HepG2 (cell line): ENCODE data around the gene EXOSC9. TPM values are rescaled to one million over a fixed set of nuclear protein-coding genes. Genes with fewer than 3 reads are reported as not detected.

Source experiments
- ATAC-seq: fragments of 200-7000 bp; cut with Tn5 transposase; 3 replicates; pipeline ENCODE4 v1.9.1; 2020; ENCODE audit warnings: mild to moderate bottlenecking, moderate library complexity
- BruUV-seq: library from RNA; stranded (reverse); fragments of 400-500 nt; replicated peaks from 2 replicates; lab custom pipeline; 2021; lab: Mats Ljungman, UMichigan
- CTCF ChIA-PET: fragments of 300-600 bp; formaldehyde crosslinking; extraction: SDS; loops from one replicate; lab custom pipeline; 2021; ENCODE audit warnings: low total read pairs, inconsistent platforms, low intra/inter-chr PET ratio; lab: Yijun Ruan, JAX
- POLR2A ChIA-PET: fragments of 350-600 bp; sonication (Branson Sonifier 250); formaldehyde crosslinking; loops from one replicate; lab custom pipeline; 2020; ENCODE audit warnings: antibody characterized with exemption, inconsistent platforms; lab: Yijun Ruan, JAX
- DNase-seq: peaks from one replicate; pipeline ENCODE4 v3.0.0-alpha.2; 2015; ENCODE audit warnings: low spot score
- FAIRE-seq: peaks from 3 replicates; lab custom pipeline; 2011; peaks lifted over from hg19 to GRCh38; lab: Jason Lieb, UNC
- H2AFZ ChIP-seq: one replicate; pipeline ENCODE4 v1.6.1; 2011; ENCODE audit warnings: low read length, inconsistent platforms
- H3K27ac ChIP-seq: fragments of 300-600 bp; 3 replicates; pipeline ENCODE4 v1.8.0; 2011; ENCODE audit warnings: mixed run types, mild to moderate bottlenecking, mixed read lengths, low read length, inconsistent platforms; ENCODE audit not compliant: insufficient read depth; ENCODE audit errors: extremely low read length
- H3K27me3 ChIP-seq, 2 experiments: fragments of 200-600 bp in 1 of 2; 2 replicates in 1 of 2; 3 replicates in 1 of 2; pipeline versions ENCODE4 v1.6.0 to v1.8.0; 2011; ENCODE audit warnings: low read length in 2 of 2, mild to moderate bottlenecking in 2 of 2, moderate library complexity in 2 of 2, inconsistent platforms in 1 of 2; ENCODE audit not compliant: insufficient read depth in 2 of 2, control insufficient read depth in 1 of 2
- H3K36me3 ChIP-seq, 2 experiments: fragments of 200-600 bp in 1 of 2; replicated peaks in 1 of 2; 2 replicates in 1 of 2; 3 replicates in 1 of 2; pipeline versions ENCODE4 v1.5.1 to v1.8.0; 2011; ENCODE audit warnings: low read length in 2 of 2, inconsistent platforms in 1 of 2; ENCODE audit not compliant: insufficient read depth in 2 of 2, control insufficient read depth in 1 of 2
- H3K4me1 ChIP-seq: 2 replicates; pipeline ENCODE4 v1.5.1; 2012; ENCODE audit warnings: low read length, inconsistent platforms; ENCODE audit not compliant: insufficient read depth
- H3K4me2 ChIP-seq: 2 replicates; pipeline ENCODE4 v1.6.0; 2011; ENCODE audit warnings: low read depth, low read length, inconsistent platforms
- H3K4me3 ChIP-seq, 3 experiments: fragments of 200-600 bp in 1 of 3; sonication (generic), shearing (Covaris generic) in 1 of 3; replicated peaks in 1 of 3; 2 replicates each; pipeline ENCODE4 v1.5.1; 2011 to 2016; ENCODE audit warnings: low read length in 3 of 3, inconsistent platforms in 2 of 3, low read depth in 2 of 3, mild to moderate bottlenecking in 2 of 3, control low read depth in 1 of 3, mixed read lengths in 1 of 3; ENCODE audit not compliant: insufficient read depth in 1 of 3
- H3K79me2 ChIP-seq: one replicate; pipeline ENCODE4 v1.6.1; 2011; ENCODE audit warnings: low read length, inconsistent platforms; ENCODE audit not compliant: insufficient read depth
- H3K9ac ChIP-seq: 2 replicates; pipeline ENCODE4 v1.6.0; 2011; ENCODE audit warnings: mild to moderate bottlenecking, low read depth, low read length, inconsistent platforms; ENCODE audit not compliant: insufficient read depth
- H3K9me3 ChIP-seq: 2 replicates; pipeline ENCODE4 v1.5.1; 2012; ENCODE audit warnings: mild to moderate bottlenecking, low read length
- H4K20me1 ChIP-seq: 2 replicates; pipeline ENCODE4 v1.6.0; 2011; ENCODE audit warnings: inconsistent platforms, mild to moderate bottlenecking, low read length, moderate library complexity; ENCODE audit not compliant: insufficient read depth
- NCOA5 ChIP-seq: sonication (generic); formaldehyde crosslinking; IDR thresholded peaks from 2 replicates; pipeline ENCODE4 v1.4.0; 2020; ENCODE audit warnings: missing genetic modification reagents
- POLR2A ChIP-seq, 2 experiments: IDR thresholded peaks; 2 replicates each; pipeline ENCODE4 v1.6.1; 2011; ENCODE audit warnings: low read depth in 2 of 2, low read length in 2 of 2, mild to moderate bottlenecking in 1 of 2, moderate library complexity in 1 of 2; ENCODE audit not compliant: insufficient read depth in 1 of 2
- RBM39 ChIP-seq: fragments of 200-400 bp; formaldehyde crosslinking; IDR thresholded peaks from one replicate; pipeline ENCODE4 v1.6.1; 2018; ENCODE audit warnings: antibody characterized with exemption, mild to moderate bottlenecking, low read depth, low read length; ENCODE audit not compliant: poor library complexity, severe bottlenecking
- SOX5 ChIP-seq: IDR thresholded peaks from 2 replicates; pipeline ENCODE4 v1.6.1; 2016; ENCODE audit warnings: borderline replicate concordance
- ZSCAN21 ChIP-seq: sonication (generic); formaldehyde crosslinking; IDR thresholded peaks from 2 replicates; pipeline ENCODE4 v1.8.0; 2022; ENCODE audit warnings: mild to moderate bottlenecking, missing genetic modification reagents, moderate library complexity, borderline replicate concordance
- WGBS: methylation state at CpG from one replicate; pipeline ENCODE4 v1.1.6; 2017; ENCODE audit warnings: low lambda C conversion rate; 5-methylcytosine and 5-hydroxymethylcytosine counted together
- in situ Hi-C: cut with HindIII; loops from 2 replicates; pipeline ENCODE4 v1.10.0; 2017; ENCODE audit warnings: low pct_unique_long_range_greater_than_20kb; ENCODE audit not compliant: extremely low pct_ligation_motif_present
- intact Hi-C: fragments of 100-400 bp; cut with micrococcal nuclease; formaldehyde crosslinking; loops from one replicate; pipeline ENCODE4 v1.10.0; 2022; ENCODE audit not compliant: unreplicated experiment
- polyA plus RNA-seq, 8 experiments: library from polyadenylated mRNA; depleted of rRNA in 3 of 8; stranded (reverse) in 7 of 8; unstranded in 1 of 8; fragments of >200 nt; fragmentation: Illumina TruSeq in 4 of 8; extraction: Trizol in 4 of 8; gene quantifications; 2 replicates each; pipeline versions ENCODE4 v1.2.1 to v1.2.3, GENCODE V29; 2011 to 2016; ENCODE audit warnings: low read depth in 4 of 8, missing spikeins in 1 of 8, mixed read lengths in 1 of 8; ENCODE audit not compliant: insufficient read depth in 1 of 8
- total RNA-seq, 5 experiments: library from RNA; depleted of rRNA; stranded (reverse); fragments of >200 nt; fragmentation: Illumina TruSeq; extraction: Trizol; gene quantifications; 2 replicates each; pipeline ENCODE4 v1.2.3, GENCODE V29; 2016; ENCODE audit warnings: low read depth in 1 of 5
- TF ChIP-seq, protein P1 (sequence below): sonication (generic); formaldehyde crosslinking; IDR thresholded peaks from 2 replicates; pipeline ENCODE4 v1.5.0; 2020; ENCODE audit warnings: mild to moderate bottlenecking, missing genetic modification reagents
- TF ChIP-seq, protein P2 (sequence below): sonication (generic); formaldehyde crosslinking; IDR thresholded peaks from 2 replicates; pipeline ENCODE4 v1.4.0; 2020; ENCODE audit warnings: mild to moderate bottlenecking, missing genetic modification reagents

EXOSC9 gene
- total and polyA plus RNA-seq, 2 of the 13 experiments (the other 11 are each of a cell fraction or from before 2014, with no cell fraction given), result 26.0 to 48.0 TPM

GRCh38 chr4:121789455-121789854 is 11.7 kb upstream of the EXOSC9 start:
- Histone ChIP-seq H3K9me3 (no peaks in the 10 kb centered on the region), H3K79me2 (no peaks in the 10 kb centered on the region), H3K36me3 (no peaks in the 10 kb centered on the region), H3K27ac (no peak overlapping the region), H3K27me3 (no peaks in the 10 kb centered on the region), H3K4me1 (peaks cover 16% of the 10 kb centered on the region), H3K4me3 (no peak overlapping the region), H4K20me1 (no peaks in the 10 kb centered on the region), H3K4me2 (no peak overlapping the region), H2AFZ (no peak overlapping the region), H3K9ac (no peak overlapping the region)
- POLR2A ChIA-PET, result no interaction called here
- CTCF ChIA-PET, result no interaction called here
- no peak for FAIRE-seq
- 91% methylated on average over 1 of the region's 1 CpG for WGBS
- ATAC-seq, result no peak
- TF ChIP-seq, protein P1, sequence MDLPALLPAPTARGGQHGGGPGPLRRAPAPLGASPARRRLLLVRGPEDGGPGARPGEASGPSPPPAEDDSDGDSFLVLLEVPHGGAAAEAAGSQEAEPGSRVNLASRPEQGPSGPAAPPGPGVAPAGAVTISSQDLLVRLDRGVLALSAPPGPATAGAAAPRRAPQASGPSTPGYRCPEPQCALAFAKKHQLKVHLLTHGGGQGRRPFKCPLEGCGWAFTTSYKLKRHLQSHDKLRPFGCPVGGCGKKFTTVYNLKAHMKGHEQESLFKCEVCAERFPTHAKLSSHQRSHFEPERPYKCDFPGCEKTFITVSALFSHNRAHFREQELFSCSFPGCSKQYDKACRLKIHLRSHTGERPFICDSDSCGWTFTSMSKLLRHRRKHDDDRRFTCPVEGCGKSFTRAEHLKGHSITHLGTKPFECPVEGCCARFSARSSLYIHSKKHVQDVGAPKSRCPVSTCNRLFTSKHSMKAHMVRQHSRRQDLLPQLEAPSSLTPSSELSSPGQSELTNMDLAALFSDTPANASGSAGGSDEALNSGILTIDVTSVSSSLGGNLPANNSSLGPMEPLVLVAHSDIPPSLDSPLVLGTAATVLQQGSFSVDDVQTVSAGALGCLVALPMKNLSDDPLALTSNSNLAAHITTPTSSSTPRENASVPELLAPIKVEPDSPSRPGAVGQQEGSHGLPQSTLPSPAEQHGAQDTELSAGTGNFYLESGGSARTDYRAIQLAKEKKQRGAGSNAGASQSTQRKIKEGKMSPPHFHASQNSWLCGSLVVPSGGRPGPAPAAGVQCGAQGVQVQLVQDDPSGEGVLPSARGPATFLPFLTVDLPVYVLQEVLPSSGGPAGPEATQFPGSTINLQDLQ (CRISPR knock-in tag), result no peak
- TF ChIP-seq RBM39, result no peak
- TF ChIP-seq SOX5 (CRISPR knock-in tag), result no peak
- no peak for TF ChIP-seq NCOA5 (CRISPR knock-in tag)
- TF ChIP-seq, protein P2, sequence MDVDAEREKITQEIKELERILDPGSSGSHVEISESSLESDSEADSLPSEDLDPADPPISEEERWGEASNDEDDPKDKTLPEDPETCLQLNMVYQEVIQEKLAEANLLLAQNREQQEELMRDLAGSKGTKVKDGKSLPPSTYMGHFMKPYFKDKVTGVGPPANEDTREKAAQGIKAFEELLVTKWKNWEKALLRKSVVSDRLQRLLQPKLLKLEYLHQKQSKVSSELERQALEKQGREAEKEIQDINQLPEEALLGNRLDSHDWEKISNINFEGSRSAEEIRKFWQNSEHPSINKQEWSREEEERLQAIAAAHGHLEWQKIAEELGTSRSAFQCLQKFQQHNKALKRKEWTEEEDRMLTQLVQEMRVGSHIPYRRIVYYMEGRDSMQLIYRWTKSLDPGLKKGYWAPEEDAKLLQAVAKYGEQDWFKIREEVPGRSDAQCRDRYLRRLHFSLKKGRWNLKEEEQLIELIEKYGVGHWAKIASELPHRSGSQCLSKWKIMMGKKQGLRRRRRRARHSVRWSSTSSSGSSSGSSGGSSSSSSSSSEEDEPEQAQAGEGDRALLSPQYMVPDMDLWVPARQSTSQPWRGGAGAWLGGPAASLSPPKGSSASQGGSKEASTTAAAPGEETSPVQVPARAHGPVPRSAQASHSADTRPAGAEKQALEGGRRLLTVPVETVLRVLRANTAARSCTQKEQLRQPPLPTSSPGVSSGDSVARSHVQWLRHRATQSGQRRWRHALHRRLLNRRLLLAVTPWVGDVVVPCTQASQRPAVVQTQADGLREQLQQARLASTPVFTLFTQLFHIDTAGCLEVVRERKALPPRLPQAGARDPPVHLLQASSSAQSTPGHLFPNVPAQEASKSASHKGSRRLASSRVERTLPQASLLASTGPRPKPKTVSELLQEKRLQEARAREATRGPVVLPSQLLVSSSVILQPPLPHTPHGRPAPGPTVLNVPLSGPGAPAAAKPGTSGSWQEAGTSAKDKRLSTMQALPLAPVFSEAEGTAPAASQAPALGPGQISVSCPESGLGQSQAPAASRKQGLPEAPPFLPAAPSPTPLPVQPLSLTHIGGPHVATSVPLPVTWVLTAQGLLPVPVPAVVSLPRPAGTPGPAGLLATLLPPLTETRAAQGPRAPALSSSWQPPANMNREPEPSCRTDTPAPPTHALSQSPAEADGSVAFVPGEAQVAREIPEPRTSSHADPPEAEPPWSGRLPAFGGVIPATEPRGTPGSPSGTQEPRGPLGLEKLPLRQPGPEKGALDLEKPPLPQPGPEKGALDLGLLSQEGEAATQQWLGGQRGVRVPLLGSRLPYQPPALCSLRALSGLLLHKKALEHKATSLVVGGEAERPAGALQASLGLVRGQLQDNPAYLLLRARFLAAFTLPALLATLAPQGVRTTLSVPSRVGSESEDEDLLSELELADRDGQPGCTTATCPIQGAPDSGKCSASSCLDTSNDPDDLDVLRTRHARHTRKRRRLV (CRISPR knock-in tag), result no peak
- TF ChIP-seq ZSCAN21 (CRISPR knock-in tag), result no peak
- no peak for TF ChIP-seq POLR2A (IDR thresholded peaks at IDR 0.05; ENCODE audit: insufficient read depth in 1 of 2, low read depth in 2 of 2, low read length in 2 of 2)
- no TSS peak for BruUV-seq
- intact Hi-C loops (no loop called here), in situ Hi-C loops (no loop called here)
- DNase-seq, result no peak
